WI38 (cell line): Measurements from ENCODE around the gene KPNA4.
"Not testable (repeated sequence)": the region's sequence is repeated elsewhere in the genome, so short reads cannot be mapped to it uniquely, and the experiment has no call there.

ENCODE experiments used
- H3K4me3 ChIP-seq: 2 replicates; pipeline ENCODE4 v1.5.1; 2011; ENCODE audit warnings: low read depth, mild to moderate bottlenecking, control low read depth, low read length
- TF ChIP-seq, protein P1 (sequence below): IDR thresholded peaks from 2 replicates; pipeline ENCODE4 v1.5.1; 2012; ENCODE audit warnings: low read depth, mild to moderate bottlenecking, control low read depth, low read length

Gene KPNA4

DNA sequence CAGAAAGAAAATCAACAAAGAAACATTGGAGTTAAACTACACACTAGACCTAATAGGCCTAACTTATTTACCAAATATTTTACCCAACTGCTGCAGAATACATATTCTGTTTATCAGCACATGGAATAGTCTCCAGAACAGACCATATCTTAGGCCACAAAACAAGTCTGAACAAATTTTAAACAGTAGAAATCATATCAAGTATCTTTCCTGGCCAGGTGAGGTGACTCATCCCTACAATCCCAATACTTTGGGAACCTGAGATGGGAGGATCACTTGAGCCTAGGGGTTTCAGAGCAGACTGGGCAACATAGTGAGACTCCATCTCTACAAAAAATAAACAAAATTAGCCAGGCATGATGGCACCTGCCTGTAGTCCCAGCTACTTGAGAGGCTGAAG lies 18.1 kb upstream of the KPNA4 start:
- TF ChIP-seq, protein P1, sequence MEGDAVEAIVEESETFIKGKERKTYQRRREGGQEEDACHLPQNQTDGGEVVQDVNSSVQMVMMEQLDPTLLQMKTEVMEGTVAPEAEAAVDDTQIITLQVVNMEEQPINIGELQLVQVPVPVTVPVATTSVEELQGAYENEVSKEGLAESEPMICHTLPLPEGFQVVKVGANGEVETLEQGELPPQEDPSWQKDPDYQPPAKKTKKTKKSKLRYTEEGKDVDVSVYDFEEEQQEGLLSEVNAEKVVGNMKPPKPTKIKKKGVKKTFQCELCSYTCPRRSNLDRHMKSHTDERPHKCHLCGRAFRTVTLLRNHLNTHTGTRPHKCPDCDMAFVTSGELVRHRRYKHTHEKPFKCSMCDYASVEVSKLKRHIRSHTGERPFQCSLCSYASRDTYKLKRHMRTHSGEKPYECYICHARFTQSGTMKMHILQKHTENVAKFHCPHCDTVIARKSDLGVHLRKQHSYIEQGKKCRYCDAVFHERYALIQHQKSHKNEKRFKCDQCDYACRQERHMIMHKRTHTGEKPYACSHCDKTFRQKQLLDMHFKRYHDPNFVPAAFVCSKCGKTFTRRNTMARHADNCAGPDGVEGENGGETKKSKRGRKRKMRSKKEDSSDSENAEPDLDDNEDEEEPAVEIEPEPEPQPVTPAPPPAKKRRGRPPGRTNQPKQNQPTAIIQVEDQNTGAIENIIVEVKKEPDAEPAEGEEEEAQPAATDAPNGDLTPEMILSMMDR = no peak
- H3K4me3 ChIP-seq = no peak overlapping the region

DNA sequence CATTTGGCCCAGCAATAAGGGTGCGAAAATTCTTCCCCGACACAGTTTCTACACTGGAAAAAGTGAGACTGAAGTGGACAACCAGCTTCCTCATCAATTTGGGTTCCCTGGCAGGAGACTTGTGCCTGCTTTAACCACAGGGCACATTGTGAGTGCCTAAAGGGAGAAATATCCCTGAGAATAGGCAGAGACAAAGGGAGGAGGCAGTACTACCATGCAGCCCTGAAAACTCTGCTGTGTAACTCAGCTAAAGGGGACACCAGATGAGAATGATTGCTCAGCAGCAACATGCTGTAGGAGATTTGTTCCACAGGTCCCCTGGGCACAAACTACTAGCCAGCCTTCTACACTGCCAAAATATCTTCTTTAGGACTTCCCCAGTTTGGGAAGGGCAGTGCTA lies 15.6 kb upstream of the KPNA4 start:
- TF ChIP-seq, protein P1 = no peak
- H3K4me3 ChIP-seq = no peak overlapping the region

DNA sequence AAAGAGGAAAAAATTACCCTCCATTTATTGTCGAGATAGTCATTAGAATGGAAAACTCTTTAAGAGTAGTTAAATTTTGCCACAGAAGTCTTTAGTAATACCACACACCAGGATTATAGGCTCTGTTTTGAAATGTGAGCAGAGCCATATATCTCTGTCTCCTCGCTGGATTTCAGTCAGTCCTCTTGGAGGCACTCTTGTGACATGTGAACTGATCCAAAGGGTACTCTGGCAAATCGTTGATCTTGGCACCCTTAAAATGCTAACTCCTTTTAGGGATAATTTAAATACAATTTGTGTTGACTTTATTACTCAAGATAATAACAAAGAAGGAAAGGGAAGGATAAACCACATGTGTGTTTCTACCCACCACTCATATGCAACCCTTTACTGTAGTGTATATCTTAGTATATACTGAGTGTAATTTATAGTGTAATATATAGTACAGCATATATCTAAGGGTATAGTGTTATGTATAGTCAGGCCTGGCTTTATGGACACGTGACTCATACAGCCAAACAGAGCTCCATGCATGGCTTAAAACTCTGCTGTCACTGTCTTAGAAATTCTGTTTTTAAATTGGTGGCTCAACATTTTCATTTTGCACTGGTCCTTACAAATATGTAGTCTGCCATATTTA lies 12.3 kb upstream of the KPNA4 start:
- TF ChIP-seq, protein P1 = no peak
- H3K4me3 ChIP-seq = no peak overlapping the region

DNA sequence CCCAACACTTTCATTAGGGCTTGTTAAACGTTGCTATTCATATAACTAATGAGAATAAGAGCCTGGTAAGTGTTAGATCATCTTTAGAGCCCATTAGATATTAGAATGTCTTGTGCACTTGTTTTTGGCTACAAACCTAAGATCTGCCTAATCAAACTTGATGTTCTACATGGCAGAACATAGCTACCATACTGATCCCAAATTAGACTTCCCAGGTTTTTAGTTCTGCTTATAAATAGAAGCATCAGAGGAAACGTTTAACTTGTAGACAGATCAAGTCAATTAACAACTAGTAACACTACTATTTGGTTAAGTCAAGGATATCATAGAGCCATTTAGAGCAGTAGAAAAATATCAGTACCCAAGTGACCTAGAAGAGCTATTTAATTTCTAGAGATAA lies 11.7 kb upstream of the KPNA4 start:
- TF ChIP-seq, protein P1 = no peak
- no peak overlapping the region for H3K4me3 ChIP-seq

DNA sequence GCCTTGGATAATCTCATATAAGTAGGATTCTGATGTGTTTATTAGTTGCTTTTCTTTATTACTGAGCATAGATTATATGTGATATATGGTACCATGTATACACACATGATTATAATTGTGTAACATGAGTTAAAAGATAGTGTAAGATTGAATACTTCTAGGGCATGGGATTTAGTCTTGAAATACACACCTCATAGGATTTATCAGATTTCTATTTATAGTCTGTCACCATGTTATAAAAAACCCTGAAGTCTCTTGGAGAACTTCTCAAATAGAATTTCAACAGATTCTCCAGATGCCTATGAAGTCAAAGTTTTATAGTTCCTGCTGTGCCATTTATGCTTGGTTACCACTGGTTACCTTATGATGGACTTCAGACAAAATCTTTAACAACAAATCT lies 11.2 kb upstream of the KPNA4 start:
- TF ChIP-seq, protein P1 = no peak
- no peak overlapping the region for H3K4me3 ChIP-seq

DNA sequence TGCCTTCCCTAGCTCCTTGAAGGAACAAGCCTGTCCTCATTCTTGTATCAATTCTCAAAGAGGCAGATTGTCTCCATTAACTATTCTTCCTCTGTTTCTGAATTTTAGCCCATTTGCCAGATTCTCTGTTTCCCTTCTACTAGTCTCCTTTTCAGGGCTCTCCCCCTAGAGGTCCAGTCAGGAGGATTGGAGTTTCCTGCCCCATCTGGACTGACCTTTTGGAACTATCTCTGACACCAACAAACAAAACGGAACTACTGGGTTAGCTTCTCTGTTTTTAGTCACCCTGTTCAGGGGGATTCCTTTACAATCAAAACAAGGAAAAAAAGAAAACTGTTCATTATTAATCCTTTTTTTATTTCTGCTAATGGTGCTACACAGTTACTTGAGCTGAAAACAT lies 10.2 kb upstream of the KPNA4 start:
- H3K4me3 ChIP-seq = no peak overlapping the region
- TF ChIP-seq, protein P1 = no peak

DNA sequence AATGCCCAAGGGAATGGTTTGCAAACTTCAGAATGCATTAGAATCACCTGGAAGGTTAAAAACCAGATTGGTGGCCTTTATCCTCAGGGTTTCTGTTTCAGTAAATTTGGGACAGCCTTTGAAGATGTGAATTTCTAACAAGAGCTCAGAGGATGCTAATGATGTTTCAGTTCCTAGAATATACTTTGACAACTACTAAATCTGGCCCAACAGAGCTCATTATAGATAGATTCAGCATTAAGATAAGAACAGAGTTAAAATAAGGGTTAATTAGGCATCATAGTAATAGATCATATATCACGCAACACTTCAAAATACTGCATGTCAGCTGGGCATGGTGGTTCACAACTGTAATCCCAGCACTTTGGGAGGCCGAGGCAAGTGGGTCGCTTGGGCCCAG lies 9.3 kb upstream of the KPNA4 start:
- TF ChIP-seq, protein P1 = no peak

DNA sequence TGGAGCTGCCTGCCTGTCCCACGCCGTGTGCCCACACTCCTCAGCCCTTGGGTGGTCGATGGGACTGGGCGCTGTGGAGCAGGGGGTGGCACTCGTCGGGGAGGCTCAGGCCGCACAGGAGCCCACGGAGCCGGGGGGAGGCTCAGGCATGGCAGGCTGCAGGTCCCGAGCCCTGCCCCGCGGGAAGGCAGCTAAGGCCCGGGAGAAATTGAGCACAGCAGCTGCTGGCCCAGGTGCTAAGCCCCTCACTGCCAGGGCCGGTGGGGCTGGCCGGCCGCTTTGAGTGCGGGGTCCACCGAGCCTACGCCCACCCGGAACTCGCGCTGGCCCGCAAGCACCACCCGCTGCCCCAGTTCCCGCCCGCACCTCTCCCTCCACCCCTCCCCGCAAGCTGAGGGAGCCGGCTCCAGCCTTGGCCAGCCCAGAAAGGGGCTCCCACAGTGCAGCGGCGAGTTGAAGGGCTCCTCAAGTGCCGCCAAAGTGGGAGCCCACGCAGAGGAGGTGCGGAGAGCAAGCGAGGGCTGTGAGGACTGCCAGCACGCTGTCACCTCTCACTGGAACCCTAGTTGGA lies 8.7 kb upstream of the KPNA4 start:
- H3K4me3 ChIP-seq = not testable (repeated sequence)

More for the DNA sequence above, 9.3 kb upstream of the KPNA4 start:
- no peak overlapping the region for H3K4me3 ChIP-seq
